HepG2 (cell line): ENCODE measurements around the gene TMEM170B. TPM values are rescaled to one million over a fixed set of nuclear protein-coding genes. Genes with fewer than 3 reads are reported as not detected.

Experiments used
- ATAC-seq: fragments of 200-7000 bp; cut with Tn5 transposase; 3 replicates; pipeline ENCODE4 v1.9.1; 2020; ENCODE audit warnings: mild to moderate bottlenecking, moderate library complexity
- BruUV-seq: library from RNA; stranded (reverse); fragments of 400-500 nt; replicated peaks from 2 replicates; lab custom pipeline; 2021; lab: Mats Ljungman, UMichigan
- CTCF ChIA-PET: fragments of 300-600 bp; formaldehyde crosslinking; extraction: SDS; loops from one replicate; lab custom pipeline; 2021; ENCODE audit warnings: low total read pairs, inconsistent platforms, low intra/inter-chr PET ratio; lab: Yijun Ruan, JAX
- POLR2A ChIA-PET: fragments of 350-600 bp; sonication (Branson Sonifier 250); formaldehyde crosslinking; loops from one replicate; lab custom pipeline; 2020; ENCODE audit warnings: antibody characterized with exemption, inconsistent platforms; lab: Yijun Ruan, JAX
- DNase-seq: peaks from one replicate; pipeline ENCODE4 v3.0.0-alpha.2; 2015; ENCODE audit warnings: low spot score
- FAIRE-seq: peaks from 3 replicates; lab custom pipeline; 2011; peaks lifted over from hg19 to GRCh38; lab: Jason Lieb, UNC
- H2AFZ ChIP-seq: one replicate; pipeline ENCODE4 v1.6.1; 2011; ENCODE audit warnings: low read length, inconsistent platforms
- H3K27ac ChIP-seq: fragments of 300-600 bp; 3 replicates; pipeline ENCODE4 v1.8.0; 2011; ENCODE audit warnings: mixed run types, mild to moderate bottlenecking, mixed read lengths, low read length, inconsistent platforms; ENCODE audit not compliant: insufficient read depth; ENCODE audit errors: extremely low read length
- H3K27me3 ChIP-seq, 2 experiments: fragments of 200-600 bp in 1 of 2; 2 replicates in 1 of 2; 3 replicates in 1 of 2; pipeline versions ENCODE4 v1.6.0 to v1.8.0; 2011; ENCODE audit warnings: low read length in 2 of 2, mild to moderate bottlenecking in 2 of 2, moderate library complexity in 2 of 2, inconsistent platforms in 1 of 2; ENCODE audit not compliant: insufficient read depth in 2 of 2, control insufficient read depth in 1 of 2
- H3K36me3 ChIP-seq, 2 experiments: fragments of 200-600 bp in 1 of 2; replicated peaks in 1 of 2; 2 replicates in 1 of 2; 3 replicates in 1 of 2; pipeline versions ENCODE4 v1.5.1 to v1.8.0; 2011; ENCODE audit warnings: low read length in 2 of 2, inconsistent platforms in 1 of 2; ENCODE audit not compliant: insufficient read depth in 2 of 2, control insufficient read depth in 1 of 2
- H3K4me1 ChIP-seq: 2 replicates; pipeline ENCODE4 v1.5.1; 2012; ENCODE audit warnings: low read length, inconsistent platforms; ENCODE audit not compliant: insufficient read depth
- H3K4me2 ChIP-seq: 2 replicates; pipeline ENCODE4 v1.6.0; 2011; ENCODE audit warnings: low read depth, low read length, inconsistent platforms
- H3K4me3 ChIP-seq, 3 experiments: fragments of 200-600 bp in 1 of 3; sonication (generic), shearing (Covaris generic) in 1 of 3; replicated peaks in 1 of 3; 2 replicates each; pipeline ENCODE4 v1.5.1; 2011 to 2016; ENCODE audit warnings: low read length in 3 of 3, inconsistent platforms in 2 of 3, low read depth in 2 of 3, mild to moderate bottlenecking in 2 of 3, control low read depth in 1 of 3, mixed read lengths in 1 of 3; ENCODE audit not compliant: insufficient read depth in 1 of 3
- H3K79me2 ChIP-seq: one replicate; pipeline ENCODE4 v1.6.1; 2011; ENCODE audit warnings: low read length, inconsistent platforms; ENCODE audit not compliant: insufficient read depth
- H3K9ac ChIP-seq: 2 replicates; pipeline ENCODE4 v1.6.0; 2011; ENCODE audit warnings: mild to moderate bottlenecking, low read depth, low read length, inconsistent platforms; ENCODE audit not compliant: insufficient read depth
- H3K9me3 ChIP-seq: 2 replicates; pipeline ENCODE4 v1.5.1; 2012; ENCODE audit warnings: mild to moderate bottlenecking, low read length
- H4K20me1 ChIP-seq: 2 replicates; pipeline ENCODE4 v1.6.0; 2011; ENCODE audit warnings: inconsistent platforms, mild to moderate bottlenecking, low read length, moderate library complexity; ENCODE audit not compliant: insufficient read depth
- KLF9 ChIP-seq: IDR thresholded peaks from 2 replicates; pipeline ENCODE4 v1.6.1; 2016; ENCODE audit warnings: low read depth
- NKX3-1 ChIP-seq: sonication (generic); formaldehyde crosslinking; IDR thresholded peaks from 2 replicates; pipeline ENCODE4 v1.5.0; 2020; ENCODE audit warnings: missing genetic modification reagents
- PATZ1 ChIP-seq: sonication (generic); formaldehyde crosslinking; IDR thresholded peaks from 2 replicates; pipeline ENCODE4 v1.4.0; 2020; ENCODE audit warnings: missing genetic modification reagents
- PTBP1 ChIP-seq: fragments of 200-400 bp; formaldehyde crosslinking; IDR thresholded peaks from 2 replicates; pipeline ENCODE4 v1.6.1; 2018; ENCODE audit warnings: low read length, low read depth; ENCODE audit not compliant: poor library complexity, severe bottlenecking
- SIX1 ChIP-seq: sonication (generic); formaldehyde crosslinking; IDR thresholded peaks from 2 replicates; pipeline ENCODE4 v1.4.0; 2020; ENCODE audit warnings: missing genetic modification reagents, borderline replicate concordance
- STAT6 ChIP-seq: sonication (generic); formaldehyde crosslinking; IDR thresholded peaks from 2 replicates; pipeline ENCODE4 v1.4.0; 2020; ENCODE audit warnings: missing genetic modification reagents, mild to moderate bottlenecking, borderline replicate concordance
- ZC3H13 ChIP-seq: sonication (generic); formaldehyde crosslinking; IDR thresholded peaks from 2 replicates; pipeline ENCODE4 v1.8.1; 2023; ENCODE audit warnings: mild to moderate bottlenecking, missing genetic modification reagents, moderate library complexity
- ZMYM4 ChIP-seq: sonication (generic); formaldehyde crosslinking; IDR thresholded peaks from 2 replicates; pipeline ENCODE4 v1.8.1; 2023; ENCODE audit warnings: mild to moderate bottlenecking, missing genetic modification reagents
- ZNF230 ChIP-seq: sonication (generic); formaldehyde crosslinking; IDR thresholded peaks from 2 replicates; pipeline ENCODE4 v1.4.0; 2020; ENCODE audit warnings: mild to moderate bottlenecking, missing genetic modification reagents
- ZNF660 ChIP-seq: sonication (generic); formaldehyde crosslinking; IDR thresholded peaks from 2 replicates; pipeline ENCODE4 v1.5.1; 2020; ENCODE audit warnings: mild to moderate bottlenecking, low read depth, missing genetic modification reagents, borderline replicate concordance
- ZNF772 ChIP-seq: sonication (generic); formaldehyde crosslinking; IDR thresholded peaks from 2 replicates; pipeline ENCODE4 v1.5.0; 2020; ENCODE audit warnings: mild to moderate bottlenecking, missing genetic modification reagents
- ZSCAN31 ChIP-seq: sonication (generic); formaldehyde crosslinking; IDR thresholded peaks from 2 replicates; pipeline ENCODE4 v1.5.0; 2020; ENCODE audit warnings: low read depth, mild to moderate bottlenecking, missing genetic modification reagents
- WGBS: methylation state at CpG from one replicate; pipeline ENCODE4 v1.1.6; 2017; ENCODE audit warnings: low lambda C conversion rate; 5-methylcytosine and 5-hydroxymethylcytosine counted together
- in situ Hi-C: cut with HindIII; loops from 2 replicates; pipeline ENCODE4 v1.10.0; 2017; ENCODE audit warnings: low pct_unique_long_range_greater_than_20kb; ENCODE audit not compliant: extremely low pct_ligation_motif_present
- intact Hi-C: fragments of 100-400 bp; cut with micrococcal nuclease; formaldehyde crosslinking; loops from one replicate; pipeline ENCODE4 v1.10.0; 2022; ENCODE audit not compliant: unreplicated experiment
- polyA plus RNA-seq, 8 experiments: library from polyadenylated mRNA; depleted of rRNA in 3 of 8; stranded (reverse) in 7 of 8; unstranded in 1 of 8; fragments of >200 nt; fragmentation: Illumina TruSeq in 4 of 8; extraction: Trizol in 4 of 8; gene quantifications; 2 replicates each; pipeline versions ENCODE4 v1.2.1 to v1.2.3, GENCODE V29; 2011 to 2016; ENCODE audit warnings: low read depth in 4 of 8, missing spikeins in 1 of 8, mixed read lengths in 1 of 8; ENCODE audit not compliant: insufficient read depth in 1 of 8
- total RNA-seq, 5 experiments: library from RNA; depleted of rRNA; stranded (reverse); fragments of >200 nt; fragmentation: Illumina TruSeq; extraction: Trizol; gene quantifications; 2 replicates each; pipeline ENCODE4 v1.2.3, GENCODE V29; 2016; ENCODE audit warnings: low read depth in 1 of 5
- TF ChIP-seq, protein P1 (sequence below), 2 experiments: fragments of 450-650 bp in 1 of 2; sonication (generic) in 1 of 2; formaldehyde crosslinking; IDR thresholded peaks; 2 replicates each; pipeline versions ENCODE4 v1.5.0 to v1.8.0; 2020 to 2022; ENCODE audit warnings: mild to moderate bottlenecking in 1 of 2, missing genetic modification reagents in 1 of 2
- TF ChIP-seq, protein P2 (sequence below): sonication (generic); formaldehyde crosslinking; IDR thresholded peaks from 2 replicates; pipeline ENCODE4 v1.8.1; 2023; ENCODE audit warnings: mild to moderate bottlenecking, moderate library complexity, missing genetic modification reagents

The TMEM170B gene
- total and polyA plus RNA-seq, 2 of the 13 experiments (the other 11 are each of a cell fraction or from before 2014, with no cell fraction given): 3.3 to 9.4 TPM

DNA sequence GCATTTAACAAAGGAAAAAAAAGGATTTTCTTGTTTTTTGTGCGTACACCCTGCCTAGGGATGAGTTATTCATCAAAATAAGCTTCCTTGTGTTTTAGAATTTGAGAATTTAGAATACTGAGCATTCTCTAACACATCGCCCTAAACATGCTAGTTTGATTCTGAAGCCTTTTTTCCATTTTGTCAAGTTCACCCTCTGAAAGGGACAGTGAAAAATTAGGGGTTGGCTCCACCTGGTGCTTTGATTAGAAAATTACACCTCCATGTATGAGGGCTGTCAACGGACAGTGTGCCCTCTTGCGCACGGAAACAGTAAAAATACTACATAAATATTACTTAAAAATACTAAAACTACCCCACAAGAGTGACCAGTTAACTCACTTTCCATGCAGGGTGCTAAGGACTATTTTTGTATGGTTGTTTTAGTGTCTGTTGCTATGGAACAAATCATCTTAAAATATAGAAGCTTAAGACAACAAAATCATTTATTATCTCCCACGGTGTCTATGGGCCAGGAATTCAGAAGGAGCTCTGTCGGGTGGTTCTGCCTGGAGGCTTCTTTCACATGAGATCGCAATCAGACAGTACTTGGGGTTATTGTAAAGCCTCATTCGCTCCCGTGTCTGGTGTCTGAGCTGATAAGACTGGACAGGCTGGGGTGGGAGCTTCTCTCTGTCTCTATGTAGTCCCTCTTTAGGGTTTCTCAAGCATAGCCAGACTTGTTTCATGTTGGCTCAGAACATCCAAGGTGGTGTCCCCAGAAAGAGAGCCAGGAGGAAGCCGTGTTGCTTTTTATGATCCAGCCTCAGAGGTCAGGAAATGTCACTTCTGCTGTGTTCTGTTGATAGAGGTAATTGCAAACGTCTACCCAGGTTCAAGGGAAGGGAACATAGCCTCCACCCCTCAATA is 41.1 kb upstream of the TMEM170B start:
- H3K27ac ChIP-seq: peak overlapping the region; percentile 10
- H3K4me2 ChIP-seq: no peak overlapping the region
- no peaks in the 10 kb centered on the region for H3K36me3 ChIP-seq
- no peak overlapping the region for H3K4me3 ChIP-seq
- no peaks in the 10 kb centered on the region for H3K79me2 ChIP-seq
- peak; percentile 68 for FAIRE-seq
- H4K20me1 ChIP-seq: no peaks in the 10 kb centered on the region
- in situ Hi-C loops: loop anchor here (5.0 to 10.0 kb wide), 5 partner anchors 132 to 542 kb away; partner anchors contain the start of gene NEDD9
- ATAC-seq: peak; percentile 91
- ChIA-PET CTCF (interaction anchor here (0.6 to 4.8 kb wide), 16 partner anchors 79 to 622 kb away, joined by 3 to 92 read pairs (median 5); partner anchors contain the start of genes NEDD9 and SMIM13), POLR2A (interaction anchor here (1.2 to 1.6 kb wide), 3 partner anchors 129 to 543 kb away, joined by 3 to 7 read pairs (median 5); partner anchors contain the start of gene NEDD9)
- no TSS peak for BruUV-seq
- peak overlapping the region; percentile 32 for H2AFZ ChIP-seq
- no peaks in the 10 kb centered on the region for H3K27me3 ChIP-seq
- WGBS: 42% methylated on average over 12 of the region's 12 CpGs
- H3K9ac ChIP-seq: no peak overlapping the region
- 0 out of 2 replicates have a peak, but pooled peaks cover 5% of the 10 kb centered on the region for H3K9me3 ChIP-seq
- peak; percentile 91 for DNase-seq
- H3K4me1 ChIP-seq: peaks cover 72% of the 10 kb centered on the region
- intact Hi-C loops: loop anchor here (1.0 to 5.0 kb wide), 10 partner anchors 79 to 542 kb away; partner anchors contain the start of gene SMIM13
- no peak for TF ChIP-seq NKX3-1 (CRISPR knock-in tag)
- peak; percentile 43; the same call in 1 of the 2 replicates for TF ChIP-seq ZNF772 (CRISPR knock-in tag)
- TF ChIP-seq STAT6 (CRISPR knock-in tag): 0 out of 2 replicates have a peak, but pooled peaks have one; percentile 75
- TF ChIP-seq, protein P1, sequence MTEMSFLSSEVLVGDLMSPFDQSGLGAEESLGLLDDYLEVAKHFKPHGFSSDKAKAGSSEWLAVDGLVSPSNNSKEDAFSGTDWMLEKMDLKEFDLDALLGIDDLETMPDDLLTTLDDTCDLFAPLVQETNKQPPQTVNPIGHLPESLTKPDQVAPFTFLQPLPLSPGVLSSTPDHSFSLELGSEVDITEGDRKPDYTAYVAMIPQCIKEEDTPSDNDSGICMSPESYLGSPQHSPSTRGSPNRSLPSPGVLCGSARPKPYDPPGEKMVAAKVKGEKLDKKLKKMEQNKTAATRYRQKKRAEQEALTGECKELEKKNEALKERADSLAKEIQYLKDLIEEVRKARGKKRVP (CRISPR knock-in tag; IDR thresholded peaks at IDR 0.05): no peak
- TF ChIP-seq ZNF660 (CRISPR knock-in tag): no peak
- TF ChIP-seq PTBP1: no peak
- TF ChIP-seq PATZ1 (CRISPR knock-in tag): no peak
- 0 out of 2 replicates have a peak, but pooled peaks have one; percentile 42 for TF ChIP-seq ZSCAN31 (CRISPR knock-in tag)
- TF ChIP-seq ZNF230 (CRISPR knock-in tag): no peak
- TF ChIP-seq ZMYM4 (CRISPR knock-in tag): peak; percentile 74; the same call in 1 of the 2 replicates
- no peak for TF ChIP-seq ZC3H13 (CRISPR knock-in tag)
- TF ChIP-seq SIX1 (CRISPR knock-in tag): peak; percentile 28; the same call in 1 of the 2 replicates
- TF ChIP-seq, protein P2, sequence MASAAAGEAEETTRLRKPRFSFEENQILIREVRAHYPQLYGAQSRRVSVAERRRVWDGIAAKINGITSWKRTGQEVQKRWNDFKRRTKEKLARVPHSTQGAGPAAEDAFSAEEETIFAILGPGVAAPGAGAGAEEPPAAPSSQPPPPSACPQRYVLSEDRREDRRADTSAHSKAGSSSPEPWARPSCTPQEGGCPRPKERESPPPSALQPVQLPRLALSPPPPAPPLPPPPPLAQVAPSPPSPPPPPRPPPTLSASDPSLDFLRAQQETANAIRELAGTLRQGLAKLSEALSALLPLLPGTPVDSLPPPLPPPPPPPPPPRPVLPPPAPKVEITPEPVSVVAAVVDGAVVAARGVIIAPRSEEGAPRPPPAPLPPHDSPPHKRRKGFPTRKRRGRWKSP (CRISPR knock-in tag): no peak
- peak; percentile 76; the same call in 1 of the 2 replicates for TF ChIP-seq KLF9 (CRISPR knock-in tag)
